Measurements from ENCODE around the gene CEMP1. TPM values are rescaled to one million over a fixed set of nuclear protein-coding genes. Genes with fewer than 3 reads are reported as not detected.

Gene CEMP1
- total and polyA plus RNA-seq, 10 of the 15 experiments (the other 5 are each of a cell fraction or from before 2014, with no cell fraction given): 0.05 to 8.2 (median 1.5) TPM; not detected in 5

- intact Hi-C loops (cut with micrococcal nuclease; ENCODE audit: unreplicated experiment) (loop anchor here (10.0 kb wide), 1 partner anchor 153 kb away; the partner anchor contains the start of gene KCTD5), in situ Hi-C loops (cut with MboI) (no loop called here)
- Histone ChIP-seq H3K9ac (ENCODE audit: control insufficient read depth, insufficient read depth, low read length) (peak overlapping the region; percentile 85), H3K27ac (ENCODE audit: control insufficient read depth, insufficient read depth) (peak overlapping the region; percentile 89), H3K4me1 (ENCODE audit: control insufficient read depth, insufficient read depth, low read length) (peaks cover 13% of the 10 kb centered on the region), H3K9me3 (replicated peaks; ENCODE audit: control insufficient read depth, insufficient read depth, low read length) (no peaks in the 10 kb centered on the region), H3K27me3 (replicated peaks in 1 of 2; ENCODE audit: control insufficient read depth in 2 of 2, insufficient read depth in 2 of 2, low read length in 1 of 2) (no peaks in the 10 kb centered on the region), H3K4me3 (peak overlapping the region; percentile 95), H3K79me2 (ENCODE audit: control insufficient read depth, insufficient read depth, low read length) (no peaks in the 10 kb centered on the region), H3K4me2 (ENCODE audit: control insufficient read depth, insufficient read depth) (peak overlapping the region; percentile 100), H2AFZ (ENCODE audit: control insufficient read depth, low read depth, low read length) (peak overlapping the region; percentile 82), H3K36me3 (ENCODE audit: control insufficient read depth in 2 of 2, insufficient read depth in 2 of 2, low read length in 1 of 2) (peaks cover 1 to 17% of the 10 kb centered on the region in 2 experiments; a peak in 3 of 4 replicates), H4K20me1 (ENCODE audit: control insufficient read depth, insufficient read depth) (no peaks in the 10 kb centered on the region)
- CTCF ChIA-PET: interaction anchor here (1.1 to 1.7 kb wide), 2 partner anchors 16 to 22 kb away, joined by 3 to 4 read pairs; no protein-coding TSS in a partner anchor
- POLR2A ChIA-PET: interaction anchor here (0.8 to 1.6 kb wide), 5 partner anchors 12 to 377 kb away, joined by 3 to 8 read pairs (median 4); partner anchors contain the start of genes AMDHD2, ATP6V0C, ECI1 and TRAF7
- SMC1A ChIA-PET (ENCODE audit: uncharacterized antibody, unreplicated experiment): no interaction called here
- RAD21 ChIA-PET (ENCODE audit: unreplicated experiment): interaction anchor here (0.6 to 1.3 kb wide), 2 partner anchors 19 to 25 kb away, joined by 3 to 6 read pairs; no protein-coding TSS in a partner anchor
- DNase-seq (ENCODE audit: low read depth, low spot score) (peak; percentile 84), FAIRE-seq (peak; percentile 98), ATAC-seq (peak; percentile 96)
- BruUV-seq (replicated peaks): no TSS peak
- 1% methylated on average over 69 of the region's 84 CpGs for WGBS (ENCODE audit: insufficient coverage, insufficient replicate concordance, low lambda C conversion rate, missing lambda C conversion rate)
- TF ChIP-seq SIN3A (IDR thresholded peaks at IDR 0.05; ENCODE audit: low read depth, low read length): no peak
- TF ChIP-seq CEBPZ (IDR thresholded peaks at IDR 0.05; ENCODE audit: low read depth, low read length): no peak
- TF ChIP-seq CUX1 (IDR thresholded peaks at IDR 0.05; ENCODE audit: insufficient replicate concordance, low read depth, low read length): no peak
- TF ChIP-seq ZNF622 (IDR thresholded peaks at IDR 0.05): no peak
- TF ChIP-seq SIX5 (IDR thresholded peaks at IDR 0.05; ENCODE audit: low read depth, low read length, severe bottlenecking): no peak
- TF ChIP-seq ZNF207 (IDR thresholded peaks at IDR 0.05; ENCODE audit: borderline replicate concordance): no peak; the same call in 1 of the 2 replicates
- no peak for TF ChIP-seq NR2C1 (IDR thresholded peaks at IDR 0.05)
- no peak for TF ChIP-seq EZH2 (IDR thresholded peaks at IDR 0.05; ENCODE audit: borderline replicate concordance, control insufficient read depth, low read depth, low read length)
- no peak for TF ChIP-seq MEF2B (IDR thresholded peaks at IDR 0.05; ENCODE audit: partially characterized antibody, poor library complexity, severe bottlenecking)
- TF ChIP-seq E2F4 (IDR thresholded peaks at IDR 0.05; ENCODE audit: low read depth, low read length): no peak
These were observed 687 bp upstream of the CEMP1 start for GRCh38 chr16:2531696-2532493.
